ENCODE measurements around the gene RBBP5. TPM values are rescaled to one million over a fixed set of nuclear protein-coding genes. Genes with fewer than 3 reads are reported as not detected.

RBBP5 gene
- total and polyA plus RNA-seq, 7 donors = 6.8 to 28.9 (median 12.3) TPM

DNA sequence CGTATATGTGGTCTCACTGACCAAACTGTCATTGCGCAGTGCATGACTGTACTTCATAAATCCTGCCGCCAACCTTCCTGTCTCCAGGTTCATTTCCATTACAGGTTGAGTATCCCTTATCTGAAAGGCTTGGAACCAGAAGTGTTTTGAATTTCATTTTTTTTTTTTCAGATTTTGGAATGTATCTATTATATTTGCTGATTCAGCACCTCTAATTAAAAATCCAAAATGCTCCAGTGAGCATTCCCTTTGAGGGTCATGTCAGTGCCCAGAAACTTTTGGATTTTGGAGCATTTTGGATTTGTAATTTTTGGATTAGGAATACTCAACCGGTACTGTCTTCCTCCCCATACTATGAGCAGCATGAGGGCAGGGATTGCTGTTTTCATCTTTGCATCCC, 30.7 kb upstream of the RBBP5 start:
- Histone ChIP-seq H3K27me3 (ENCODE audit: insufficient read depth in 3 of 3, low read length in 2 of 3) (no peaks in the 10 kb centered on the region), H3K36me3 (ENCODE audit: insufficient read depth in 1 of 2, low read depth in 1 of 2) (peaks cover 10 to 92% of the 10 kb centered on the region in 2 donors), H3K27ac (no peak overlapping the region), H3K9me3 (no peaks in the 10 kb centered on the region), H3K4me3 (no peak overlapping the region), H3K4me1 (no peaks in the 10 kb centered on the region)
- TF ChIP-seq, protein P1, sequence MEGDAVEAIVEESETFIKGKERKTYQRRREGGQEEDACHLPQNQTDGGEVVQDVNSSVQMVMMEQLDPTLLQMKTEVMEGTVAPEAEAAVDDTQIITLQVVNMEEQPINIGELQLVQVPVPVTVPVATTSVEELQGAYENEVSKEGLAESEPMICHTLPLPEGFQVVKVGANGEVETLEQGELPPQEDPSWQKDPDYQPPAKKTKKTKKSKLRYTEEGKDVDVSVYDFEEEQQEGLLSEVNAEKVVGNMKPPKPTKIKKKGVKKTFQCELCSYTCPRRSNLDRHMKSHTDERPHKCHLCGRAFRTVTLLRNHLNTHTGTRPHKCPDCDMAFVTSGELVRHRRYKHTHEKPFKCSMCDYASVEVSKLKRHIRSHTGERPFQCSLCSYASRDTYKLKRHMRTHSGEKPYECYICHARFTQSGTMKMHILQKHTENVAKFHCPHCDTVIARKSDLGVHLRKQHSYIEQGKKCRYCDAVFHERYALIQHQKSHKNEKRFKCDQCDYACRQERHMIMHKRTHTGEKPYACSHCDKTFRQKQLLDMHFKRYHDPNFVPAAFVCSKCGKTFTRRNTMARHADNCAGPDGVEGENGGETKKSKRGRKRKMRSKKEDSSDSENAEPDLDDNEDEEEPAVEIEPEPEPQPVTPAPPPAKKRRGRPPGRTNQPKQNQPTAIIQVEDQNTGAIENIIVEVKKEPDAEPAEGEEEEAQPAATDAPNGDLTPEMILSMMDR (IDR thresholded peaks at IDR 0.05) = no peak
- ATAC-seq (no peak), DNase-seq (no peak)
- WGBS, 3 donors = 96 to 97% (median 96%) methylated on average over 4 of the region's 4 CpGs
- intact Hi-C loops (cut with DNase I) = no loop called here

DNA sequence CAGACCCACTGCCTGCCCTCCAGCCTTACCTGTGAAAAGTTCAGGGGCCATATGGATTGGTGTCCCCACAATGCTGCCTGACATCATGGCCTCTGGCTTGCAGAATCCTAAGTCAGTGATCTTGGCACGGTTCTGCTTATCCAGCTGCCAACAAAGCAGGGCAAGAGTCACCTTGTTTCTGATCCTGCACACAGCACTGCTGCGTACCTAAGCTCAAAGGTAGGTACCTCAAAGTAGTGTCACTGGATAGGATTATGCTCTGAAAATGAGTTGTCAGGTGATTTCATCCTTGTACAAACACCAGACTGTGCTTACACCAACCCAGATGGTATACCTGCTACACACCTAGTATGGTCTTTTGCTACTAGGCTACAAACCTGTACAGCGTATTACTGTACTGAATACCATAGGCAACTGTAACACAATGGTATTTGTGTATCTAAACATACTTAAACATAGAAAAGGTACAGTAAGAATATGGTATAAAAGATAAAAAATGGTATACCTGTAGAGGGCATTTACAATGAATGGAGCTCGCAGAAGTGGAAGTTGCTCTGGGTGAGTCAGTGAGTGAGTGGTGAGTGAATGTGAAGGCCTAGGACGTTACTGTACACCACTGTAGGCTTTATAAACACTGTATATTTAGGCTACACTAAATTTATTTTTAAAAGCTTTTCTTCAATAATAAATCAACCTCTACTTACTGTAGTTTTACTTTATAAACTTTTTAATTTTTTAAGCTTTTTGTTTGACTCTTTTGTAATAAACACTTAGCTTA, 29.1 kb upstream of the RBBP5 start:
- H3K4me3 ChIP-seq = no peak overlapping the region
- intact Hi-C loops (cut with DNase I) = no loop called here
- H3K36me3 ChIP-seq (ENCODE audit: insufficient read depth in 1 of 2, low read depth in 1 of 2) = peaks cover 3 to 90% of the 10 kb centered on the region in 2 donors
- 67 to 93% (median 85%) methylated on average over 5 of the region's 5 CpGs for WGBS, 3 donors
- ATAC-seq (peak in 2 of 4 donors; percentile 25 to 43), DNase-seq (no peak)
- H3K9me3 ChIP-seq = no peaks in the 10 kb centered on the region
- H3K4me1 ChIP-seq = no peaks in the 10 kb centered on the region
- no peaks in the 10 kb centered on the region for H3K27me3 ChIP-seq (ENCODE audit: insufficient read depth in 3 of 3, low read length in 2 of 3)
- no peak overlapping the region for H3K27ac ChIP-seq
- TF ChIP-seq, protein P1 (IDR thresholded peaks at IDR 0.05) = no peak

GRCh38 chr1:205147191-205147835, 25.5 kb upstream of the RBBP5 start:
- Histone ChIP-seq H3K9me3 (no peaks in the 10 kb centered on the region), H3K27me3 (ENCODE audit: insufficient read depth in 3 of 3, low read length in 2 of 3) (no peaks in the 10 kb centered on the region), H3K27ac (no peak overlapping the region), H3K4me1 (peaks cover 7% of the 10 kb centered on the region), H3K36me3 (ENCODE audit: insufficient read depth in 1 of 2, low read depth in 1 of 2) (peaks cover 0 to 58% of the 10 kb centered on the region in 2 donors), H3K4me3 (no peak overlapping the region)
- DNase-seq = no peak
- WGBS, 3 donors = 77 to 78% (median 78%) methylated on average over 6 of the region's 6 CpGs
- ATAC-seq = peak in 1 of 4 donors; percentile 50
- TF ChIP-seq, protein P1 (IDR thresholded peaks at IDR 0.05) = no peak
- intact Hi-C loops (cut with DNase I) = loop anchor here in 1 of 2 donors (10.0 kb wide), 1 partner anchor 107 kb away; no protein-coding TSS in a partner anchor

DNA sequence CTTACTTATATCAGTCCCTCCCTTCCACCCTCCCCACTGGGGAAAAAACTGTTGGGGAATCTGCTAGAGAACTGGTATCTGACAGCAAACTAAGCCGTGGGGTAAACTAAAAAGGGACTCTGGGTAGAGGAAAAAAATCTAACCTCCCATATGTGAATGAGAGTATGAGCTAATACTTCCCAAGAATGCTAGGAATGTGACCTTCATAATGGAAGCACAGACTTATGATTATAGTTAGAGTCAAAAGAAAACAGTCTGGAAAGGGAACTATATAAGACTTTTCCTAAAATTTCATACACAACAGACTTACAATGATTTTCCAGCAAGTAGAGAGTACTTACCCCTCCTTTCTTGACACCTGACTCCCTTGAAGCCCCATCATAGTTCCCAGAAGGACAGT, 23.0 kb upstream of the RBBP5 start:
- peaks cover 15% of the 10 kb centered on the region for H3K4me1 ChIP-seq
- no peaks in the 10 kb centered on the region for H3K9me3 ChIP-seq
- ATAC-seq (no peak), DNase-seq (no peak)
- TF ChIP-seq, protein P1 (IDR thresholded peaks at IDR 0.05) = no peak
- H3K36me3 ChIP-seq (ENCODE audit: insufficient read depth in 1 of 2, low read depth in 1 of 2) = peaks cover 0 to 38% of the 10 kb centered on the region in 2 donors
- intact Hi-C loops (cut with DNase I) = loop anchor here in 1 of 2 donors (5.0 to 10.0 kb wide), 2 partner anchors 110 to 157 kb away; no protein-coding TSS in a partner anchor
- H3K4me3 ChIP-seq = no peak overlapping the region
- H3K27ac ChIP-seq = no peak overlapping the region
- 11 to 16% (median 15%) methylated on average over 1 of the region's 1 CpG for WGBS, 3 donors
- no peaks in the 10 kb centered on the region for H3K27me3 ChIP-seq (ENCODE audit: insufficient read depth in 3 of 3, low read length in 2 of 3)

Data from psoas muscle (tissue), 8 donors.